H1 (cell line): ENCODE results near the gene CTU1. TPM values are rescaled to one million over a fixed set of nuclear protein-coding genes. Genes with fewer than 3 reads are reported as not detected.

Source experiments
- BCL11A ChIP-seq, 2 experiments: IDR thresholded peaks; one replicate each; pipeline ENCODE4 v1.6.1; 2011; ENCODE audit warnings: low read depth in 2 of 2, low read length in 2 of 2, mild to moderate bottlenecking in 2 of 2
- CBX5 ChIP-seq: fragments of 300-800, 300-1000 bp; sonication (generic); IDR thresholded peaks from 2 replicates; pipeline ENCODE4 v1.7.1; 2016; ENCODE audit warnings: antibody characterized with exemption, low read length, low read depth
- EP300 ChIP-seq, 2 experiments: IDR thresholded peaks; 1 replicate in 1 of 2; 2 replicates in 1 of 2; pipeline ENCODE4 v1.6.1; 2011 to 2012; ENCODE audit warnings: low read depth in 2 of 2, low read length in 2 of 2, mild to moderate bottlenecking in 2 of 2, borderline replicate concordance in 1 of 2, inconsistent platforms in 1 of 2, moderate library complexity in 1 of 2
- polyA plus RNA-seq, 7 experiments: library from polyadenylated mRNA; depleted of rRNA in 3 of 7; stranded (reverse) in 5 of 7; unstranded in 2 of 7; fragments of >200 nt in 5 of 7; fragments of 200-250 nt in 2 of 7; gene quantifications; 1 replicate in 5 of 7; 2 replicates in 1 of 7; 4 replicates in 1 of 7; pipeline versions ENCODE4 v1.2.1 to v1.2.3, GENCODE V29; 2011 to 2013; ENCODE audit warnings: missing spikeins in 2 of 7, mixed read lengths in 2 of 7
- total RNA-seq: library from RNA; stranded (reverse); fragmentation: NEBNext Ultra II Directional; extraction: Animal tissue kit (Norgen Biotek cat#: 25700); gene quantifications from 2 replicates; pipeline ENCODE4 v1.2.1, GENCODE V29; 2021

CTU1 gene
- total and polyA plus RNA-seq, 2 of the 8 experiments (the other 6 are each of a cell fraction or from before 2014, with no cell fraction given): 4.6 to 7.2 TPM

- TF ChIP-seq BCL11A (IDR thresholded peaks at IDR 0.05; ENCODE audit: low read depth in 2 of 2, low read length in 2 of 2) (no peak), CBX5 (no peak), EP300 (IDR thresholded peaks at IDR 0.05; ENCODE audit: borderline replicate concordance in 1 of 2, low read depth in 2 of 2, low read length in 2 of 2) (no peak)
Measured at GRCh38 chr19:51123802-51124201, 15.6 kb upstream of the CTU1 start (continued).
